ENCODE measurements around the gene SRRD. TPM values are rescaled to one million over a fixed set of nuclear protein-coding genes. Genes with fewer than 3 reads are reported as not detected.

SRRD gene
- total and polyA plus RNA-seq, 2 of the 8 experiments (the other 6 are each of a cell fraction or from before 2014, with no cell fraction given) = 17.1 to 25.3 TPM

DNA sequence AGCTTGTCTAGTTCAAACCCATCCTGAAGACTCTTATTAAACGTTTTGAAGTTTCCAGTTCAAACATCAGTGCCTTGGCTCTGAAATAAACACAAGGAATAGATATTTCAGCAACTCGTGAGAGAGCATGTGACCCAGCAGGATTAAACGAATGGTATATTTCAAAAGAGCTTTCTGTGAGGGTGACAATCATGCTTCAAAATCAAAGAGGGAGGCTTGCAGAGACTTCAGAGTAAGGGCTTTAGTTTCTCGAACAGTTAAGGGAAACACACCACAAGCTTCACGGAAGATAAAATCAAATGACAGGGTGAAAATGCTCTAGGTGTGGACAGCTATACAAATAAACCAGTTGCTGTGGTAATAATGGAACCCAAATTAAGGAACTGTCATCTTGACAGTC is 1.5 kb upstream of the SRRD start:
- H3K27ac ChIP-seq (ENCODE audit: low read depth, low read length) = no peak overlapping the region
- 89% methylated on average over 5 of the region's 5 CpGs; no CpG with 5 or more reads in 1 of the 2 experiments for WGBS, 2 experiments (ENCODE audit: extremely low coverage in 1 of 2, insufficient coverage in 1 of 2, insufficient read length in 1 of 2, insufficient replicate concordance in 2 of 2, low coverage in 1 of 2, low lambda C conversion rate in 2 of 2, missing lambda C conversion rate in 1 of 2)
- peaks cover 6% of the 10 kb centered on the region; the same call in 1 of the 2 replicates for H3K79me1 ChIP-seq (ENCODE audit: low read depth, low read length)
- TF ChIP-seq ZNF274 (IDR thresholded peaks at IDR 0.05; ENCODE audit: borderline replicate concordance, extremely low read depth, low read length) (no peak), BRCA1 (IDR thresholded peaks at IDR 0.05; ENCODE audit: low read depth, low read length) (no peak), HDAC6 (IDR thresholded peaks at IDR 0.05; ENCODE audit: low read depth, low read length) (no peak), GABPA (IDR thresholded peaks at IDR 0.05; ENCODE audit: borderline replicate concordance, insufficient read depth, low read length) (no peak), EP300 (IDR thresholded peaks at IDR 0.05; ENCODE audit: borderline replicate concordance in 1 of 2, low read depth in 2 of 2, low read length in 2 of 2) (no peak), HDAC2 (IDR thresholded peaks at IDR 0.05; ENCODE audit: borderline replicate concordance in 1 of 2, low read depth in 2 of 2, low read length in 2 of 2) (no peak), TBP (IDR thresholded peaks at IDR 0.05; ENCODE audit: low read depth, low read length) (no peak), CHD2 (IDR thresholded peaks at IDR 0.05; ENCODE audit: low read length) (no peak), POLR2A (IDR thresholded peaks at IDR 0.05; ENCODE audit: control extremely low read depth in 1 of 2, low read depth in 2 of 2, low read length in 2 of 2) (no peak), ASH2L (IDR thresholded peaks at IDR 0.05; ENCODE audit: low read length) (no peak)
- H3K79me2 ChIP-seq (ENCODE audit: control insufficient read depth in 1 of 2, insufficient read depth in 2 of 2, low read length in 2 of 2) = peaks cover 12 to 62% of the 10 kb centered on the region in 2 experiments
- H2AFZ ChIP-seq (ENCODE audit: low read length) = no peak overlapping the region
- H4K20me1 ChIP-seq (replicated peaks in 1 of 2; ENCODE audit: control insufficient read depth in 1 of 2, insufficient read depth in 2 of 2, low read length in 2 of 2) = peaks cover 0 to 5% of the 10 kb centered on the region in 2 experiments
- H4K8ac ChIP-seq (ENCODE audit: extremely low read depth, insufficient read depth, low read length) = no peak overlapping the region
- H2BK120ac ChIP-seq (replicated peaks; ENCODE audit: low read depth, low read length) = no peak overlapping the region
- no peak overlapping the region for H2BK15ac ChIP-seq (ENCODE audit: low read length)
- H3K9me3 ChIP-seq (ENCODE audit: insufficient read depth in 2 of 2, low read depth in 1 of 2, low read length in 1 of 2) = no peaks in the 10 kb centered on the region
- no peaks in the 10 kb centered on the region; a peak in 1 of 7 replicates for H3K27me3 ChIP-seq (replicated peaks in 1 of 4; ENCODE audit: control insufficient read depth in 3 of 4, extremely low read depth in 1 of 4, insufficient read depth in 3 of 4, low read length in 3 of 4)
- peaks cover 0 to 14% (median 6%) of the 10 kb centered on the region in 4 experiments; a peak in 5 of 7 replicates for H3K4me1 ChIP-seq (replicated peaks in 1 of 4; ENCODE audit: control insufficient read depth in 3 of 4, insufficient read depth in 4 of 4, low read length in 3 of 4)
- ChIA-PET CTCF (ENCODE audit: partially characterized antibody) (interaction anchor here (0.9 to 2.8 kb wide), 3 partner anchors 21 to 184 kb away, joined by 3 to 18 read pairs (median 4); no protein-coding TSS in a partner anchor), POLR2A (ENCODE audit: partially characterized antibody) (interaction anchor here (0.8 to 3.3 kb wide), 9 partner anchors 9 to 125 kb away, joined by 3 to 15 read pairs (median 8); partner anchors contain the start of gene TFIP11)
- no peak overlapping the region for H3K56ac ChIP-seq (replicated peaks; ENCODE audit: insufficient read length, low read depth, low read length)
- H3K23me2 ChIP-seq (ENCODE audit: low read depth, low read length) = peaks cover 11% of the 10 kb centered on the region
- peak overlapping the region in 1 of 2 experiments; percentile 96; a peak in 1 of 4 replicates for H3K4me2 ChIP-seq (ENCODE audit: insufficient read depth in 1 of 2, low read depth in 2 of 2, low read length in 2 of 2)
- H4K91ac ChIP-seq (replicated peaks; ENCODE audit: insufficient read length, low read length) = no peak overlapping the region
- no peak overlapping the region for H3K14ac ChIP-seq (ENCODE audit: insufficient read length)
- H3K36me3 ChIP-seq (ENCODE audit: control insufficient read depth in 2 of 4, insufficient read depth in 4 of 4, low read length in 3 of 4) = peaks cover 0 to 12% (median 5%) of the 10 kb centered on the region in 4 experiments; a peak in 5 of 8 replicates
- H3K4me3 ChIP-seq (ENCODE audit: extremely low read depth in 1 of 4, insufficient read depth in 2 of 4, low read depth in 3 of 4, low read length in 4 of 4) = no peak overlapping the region
- no peak overlapping the region for H3K23ac ChIP-seq (ENCODE audit: insufficient read length)
- DNase-seq (ENCODE audit: low read depth in 1 of 2, low spot score in 2 of 2) = no peak
- H3K9ac ChIP-seq (replicated peaks in 1 of 4; ENCODE audit: extremely low read depth in 1 of 4, low read depth in 3 of 4, low read length in 3 of 4) = no peak overlapping the region
- H2BK12ac ChIP-seq (ENCODE audit: low read depth, low read length) = no peak overlapping the region
- FAIRE-seq = no peak
- no peak overlapping the region for H3K18ac ChIP-seq (ENCODE audit: extremely low read depth, low read length)
- no peak overlapping the region for H3K4ac ChIP-seq (replicated peaks; ENCODE audit: insufficient read length, low read depth, low read length)
- H2AK5ac ChIP-seq (ENCODE audit: low read depth, low read length) = no peak overlapping the region
- no peak overlapping the region for H2BK20ac ChIP-seq (ENCODE audit: low read length)
- no peak overlapping the region for H2BK5ac ChIP-seq (ENCODE audit: low read depth, low read length)
- no peak overlapping the region for H4K5ac ChIP-seq (ENCODE audit: insufficient read length, low read depth, low read length)
